Measurements from ENCODE around the gene COL8A1. TPM values are rescaled to one million over a fixed set of nuclear protein-coding genes. Genes with fewer than 3 reads are reported as not detected.

COL8A1 gene
- total RNA-seq, 1 experiment from 2014 or later, result 112 TPM

DNA sequence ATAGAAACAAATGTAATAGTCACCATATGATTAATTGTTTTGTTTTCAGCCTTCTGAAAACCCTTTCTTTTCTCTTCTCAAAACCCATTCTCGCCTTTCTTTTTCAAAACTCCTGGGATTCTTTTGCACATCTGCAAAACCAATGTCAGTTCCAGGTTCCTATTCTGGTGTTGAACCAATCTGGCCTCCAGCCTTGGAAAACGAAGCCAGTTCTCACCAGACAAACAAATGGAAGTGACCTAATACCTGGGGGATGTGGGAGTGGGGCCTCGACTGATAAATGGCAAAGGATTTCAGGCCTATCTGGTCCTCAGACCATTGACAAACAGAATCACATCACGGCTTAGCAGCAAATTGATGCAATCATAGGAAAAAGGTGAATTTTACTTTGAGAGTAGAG lies 73.0 kb downstream of the COL8A1 start:
- H3K4me1 Mint-ChIP-seq (ENCODE audit: insufficient read depth, unreplicated experiment), result peaks cover 36% of the 10 kb centered on the region
- H3K27ac Mint-ChIP-seq (ENCODE audit: low read depth, unreplicated experiment), result no peak overlapping the region
- POLR2A ChIA-PET, result no interaction called here
- DNase-seq (ENCODE audit: unreplicated experiment), result no peak
- intact Hi-C loops (cut with micrococcal nuclease), result no loop called here
- no TSS peak for BruUV-seq (replicated peaks)
- no peaks in the 10 kb centered on the region for H3K27me3 Mint-ChIP-seq (ENCODE audit: insufficient read depth, unreplicated experiment)
- CTCF ChIA-PET, result no interaction called here
- H3K36me3 Mint-ChIP-seq (ENCODE audit: insufficient read depth, unreplicated experiment), result peaks cover 31% of the 10 kb centered on the region
- TF ChIP-seq, protein P1, sequence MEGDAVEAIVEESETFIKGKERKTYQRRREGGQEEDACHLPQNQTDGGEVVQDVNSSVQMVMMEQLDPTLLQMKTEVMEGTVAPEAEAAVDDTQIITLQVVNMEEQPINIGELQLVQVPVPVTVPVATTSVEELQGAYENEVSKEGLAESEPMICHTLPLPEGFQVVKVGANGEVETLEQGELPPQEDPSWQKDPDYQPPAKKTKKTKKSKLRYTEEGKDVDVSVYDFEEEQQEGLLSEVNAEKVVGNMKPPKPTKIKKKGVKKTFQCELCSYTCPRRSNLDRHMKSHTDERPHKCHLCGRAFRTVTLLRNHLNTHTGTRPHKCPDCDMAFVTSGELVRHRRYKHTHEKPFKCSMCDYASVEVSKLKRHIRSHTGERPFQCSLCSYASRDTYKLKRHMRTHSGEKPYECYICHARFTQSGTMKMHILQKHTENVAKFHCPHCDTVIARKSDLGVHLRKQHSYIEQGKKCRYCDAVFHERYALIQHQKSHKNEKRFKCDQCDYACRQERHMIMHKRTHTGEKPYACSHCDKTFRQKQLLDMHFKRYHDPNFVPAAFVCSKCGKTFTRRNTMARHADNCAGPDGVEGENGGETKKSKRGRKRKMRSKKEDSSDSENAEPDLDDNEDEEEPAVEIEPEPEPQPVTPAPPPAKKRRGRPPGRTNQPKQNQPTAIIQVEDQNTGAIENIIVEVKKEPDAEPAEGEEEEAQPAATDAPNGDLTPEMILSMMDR (IDR thresholded peaks at IDR 0.05; ENCODE audit: unreplicated experiment), result no peak
- no peak overlapping the region for H3K4me3 Mint-ChIP-seq (ENCODE audit: unreplicated experiment)
- H3K9me3 Mint-ChIP-seq (ENCODE audit: unreplicated experiment), result no peaks in the 10 kb centered on the region

DNA sequence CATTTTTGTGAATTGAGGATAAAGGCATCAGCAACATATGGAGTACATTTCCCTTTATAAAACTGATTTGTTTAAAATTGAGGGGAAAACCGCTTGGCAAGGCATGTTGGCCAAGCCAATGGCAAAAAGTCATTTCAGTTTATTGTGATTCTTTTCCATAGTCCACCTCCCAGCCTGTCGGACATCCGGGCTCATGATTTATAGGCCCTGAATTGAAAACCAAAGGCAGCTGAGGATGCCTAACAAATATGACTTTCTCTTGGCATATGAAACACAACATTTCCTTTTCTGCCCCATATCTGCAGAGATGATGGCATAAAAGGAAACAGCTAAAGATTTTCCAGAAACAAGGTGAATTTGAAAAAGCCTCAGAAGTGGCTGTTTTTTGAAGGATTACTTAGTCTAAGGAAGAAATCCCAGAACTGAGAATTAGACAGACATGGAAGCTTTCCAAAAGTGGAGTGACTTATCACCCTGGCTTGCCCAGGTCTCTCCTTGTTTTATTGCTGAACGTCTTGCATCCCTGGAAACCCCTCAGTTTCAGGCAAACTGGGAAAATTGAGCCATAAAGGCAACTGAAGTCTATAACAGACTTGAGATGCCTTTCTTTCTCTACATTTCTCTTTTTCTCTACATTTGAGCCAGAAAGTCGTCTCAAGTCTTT lies 74.0 kb downstream of the COL8A1 start:
- CTCF ChIA-PET, result interaction anchor here (0.7 to 3.1 kb wide), 7 partner anchors 36 to 582 kb away, joined by 3 to 9 read pairs (median 3); no protein-coding TSS in a partner anchor
- POLR2A ChIA-PET, result no interaction called here
- Mint-ChIP-seq H3K27ac (ENCODE audit: low read depth, unreplicated experiment) (peak overlapping the region; percentile 25), H3K9me3 (ENCODE audit: unreplicated experiment) (no peaks in the 10 kb centered on the region), H3K4me1 (ENCODE audit: insufficient read depth, unreplicated experiment) (peaks cover 36% of the 10 kb centered on the region), H3K27me3 (ENCODE audit: insufficient read depth, unreplicated experiment) (no peaks in the 10 kb centered on the region), H3K36me3 (ENCODE audit: insufficient read depth, unreplicated experiment) (peaks cover 31% of the 10 kb centered on the region), H3K4me3 (ENCODE audit: unreplicated experiment) (no peak overlapping the region)
- TF ChIP-seq, protein P1 (IDR thresholded peaks at IDR 0.05; ENCODE audit: unreplicated experiment), result no peak
- no peak for DNase-seq (ENCODE audit: unreplicated experiment)
- BruUV-seq (replicated peaks), result no TSS peak
- intact Hi-C loops (cut with micrococcal nuclease), result no loop called here

DNA sequence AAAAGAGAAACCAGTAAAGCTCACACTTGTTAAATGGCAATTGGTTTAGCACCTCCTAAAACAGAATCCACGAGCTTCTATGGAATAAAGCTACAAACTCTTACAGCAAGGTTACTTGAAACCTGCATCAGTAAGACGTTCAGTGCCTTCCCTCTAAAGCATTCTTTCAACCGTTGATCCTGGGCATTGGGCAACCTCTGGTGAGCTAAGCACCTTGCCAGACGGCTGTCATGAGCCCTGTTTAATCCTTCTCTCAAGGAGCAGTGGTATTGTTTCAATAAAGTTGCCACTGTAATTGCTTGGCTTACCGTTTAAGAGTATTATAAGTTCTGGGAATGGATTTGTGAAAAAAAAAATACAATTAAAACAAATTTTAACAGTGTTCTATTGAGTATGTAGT lies 75.0 kb downstream of the COL8A1 start:
- POLR2A ChIA-PET, result no interaction called here
- no TSS peak for BruUV-seq (replicated peaks)
- Mint-ChIP-seq H3K27me3 (ENCODE audit: insufficient read depth, unreplicated experiment) (no peaks in the 10 kb centered on the region), H3K9me3 (ENCODE audit: unreplicated experiment) (no peaks in the 10 kb centered on the region), H3K4me3 (ENCODE audit: unreplicated experiment) (no peak overlapping the region), H3K4me1 (ENCODE audit: insufficient read depth, unreplicated experiment) (peaks cover 32% of the 10 kb centered on the region), H3K27ac (ENCODE audit: low read depth, unreplicated experiment) (no peak overlapping the region), H3K36me3 (ENCODE audit: insufficient read depth, unreplicated experiment) (peaks cover 23% of the 10 kb centered on the region)
- CTCF ChIA-PET, result interaction anchor here (0.7 to 3.1 kb wide), 8 partner anchors 35 to 583 kb away, joined by 3 to 9 read pairs (median 3); no protein-coding TSS in a partner anchor
- intact Hi-C loops (cut with micrococcal nuclease), result no loop called here
- TF ChIP-seq, protein P1 (IDR thresholded peaks at IDR 0.05; ENCODE audit: unreplicated experiment), result no peak
- peak; percentile 49 for DNase-seq (ENCODE audit: unreplicated experiment)

DNA sequence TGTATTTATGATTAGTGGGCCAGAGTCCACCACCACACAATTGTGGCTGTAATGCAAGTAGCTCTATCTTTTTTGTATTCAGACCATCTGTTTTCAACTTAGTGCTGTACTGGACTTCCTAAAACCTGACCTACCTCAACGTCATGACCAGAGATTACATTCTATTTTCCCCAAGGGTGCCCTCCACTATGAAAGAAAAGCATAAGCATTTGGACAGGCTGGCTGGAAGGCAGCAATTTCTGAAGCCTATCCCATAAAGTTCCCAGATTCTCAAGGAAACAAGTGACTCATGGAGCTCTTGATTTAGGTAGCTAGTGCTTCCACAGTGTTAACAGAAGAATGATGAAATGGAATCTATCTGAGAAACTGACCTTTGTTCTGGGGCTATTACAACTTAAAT lies 75.8 kb downstream of the COL8A1 start:
- ChIA-PET CTCF (interaction anchor here (0.7 to 3.1 kb wide), 6 partner anchors 27 to 721 kb away, joined by 3 to 9 read pairs (median 4); no protein-coding TSS in a partner anchor), POLR2A (no interaction called here)
- Mint-ChIP-seq H3K36me3 (ENCODE audit: insufficient read depth, unreplicated experiment) (peaks cover 16% of the 10 kb centered on the region), H3K4me3 (ENCODE audit: unreplicated experiment) (no peak overlapping the region), H3K4me1 (ENCODE audit: insufficient read depth, unreplicated experiment) (peaks cover 25% of the 10 kb centered on the region), H3K9me3 (ENCODE audit: unreplicated experiment) (no peaks in the 10 kb centered on the region), H3K27me3 (ENCODE audit: insufficient read depth, unreplicated experiment) (no peaks in the 10 kb centered on the region), H3K27ac (ENCODE audit: low read depth, unreplicated experiment) (peak overlapping the region; percentile 29)
- intact Hi-C loops (cut with micrococcal nuclease), result no loop called here
- TF ChIP-seq, protein P1 (IDR thresholded peaks at IDR 0.05; ENCODE audit: unreplicated experiment), result no peak
- peak; percentile 41 for DNase-seq (ENCODE audit: unreplicated experiment)
- BruUV-seq (replicated peaks), result no TSS peak
